ENCODE results near the gene LHFPL2. TPM values are rescaled to one million over a fixed set of nuclear protein-coding genes. Genes with fewer than 3 reads are reported as not detected.

Gene LHFPL2
- total and polyA plus RNA-seq, 10 donors, result 4.8 to 14.6 (median 9.3) TPM

DNA sequence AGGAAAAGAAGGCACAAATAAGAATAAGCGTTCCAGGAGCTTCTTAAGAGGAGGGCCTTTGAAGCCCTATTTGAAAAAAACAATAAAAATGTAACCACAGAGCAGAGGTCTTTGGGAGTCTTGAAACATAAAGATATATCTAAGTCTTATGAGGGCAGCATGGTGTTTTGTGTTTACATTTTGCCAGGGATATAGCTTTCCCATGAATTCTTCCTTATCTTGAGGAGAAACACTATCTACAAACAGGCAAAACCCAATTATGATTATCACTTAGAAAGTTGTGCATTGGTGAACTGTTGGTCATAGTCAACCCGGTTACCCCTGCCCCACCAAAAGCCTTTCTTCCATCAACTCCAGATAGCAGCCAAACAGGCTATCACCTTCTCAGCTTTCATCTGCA is 23.6 kb upstream of the LHFPL2 start:
- H3K4me1 ChIP-seq, result no peaks in the 10 kb centered on the region
- H3K27me3 ChIP-seq (replicated peaks in 1 of 7), result no peaks in the 10 kb centered on the region
- intact Hi-C loops (cut with DNase I; ENCODE audit: low total_unique reads), result no loop called here
- 88 to 98% (median 92%) methylated on average over 2 of the region's 2 CpGs for WGBS, 5 donors
- no peak overlapping the region for H3K4me3 ChIP-seq
- no peaks in the 10 kb centered on the region for H3K9me3 ChIP-seq
- no peak overlapping the region for H3K27ac ChIP-seq
- no peaks in the 10 kb centered on the region for H3K36me3 ChIP-seq
- TF ChIP-seq, protein P1, sequence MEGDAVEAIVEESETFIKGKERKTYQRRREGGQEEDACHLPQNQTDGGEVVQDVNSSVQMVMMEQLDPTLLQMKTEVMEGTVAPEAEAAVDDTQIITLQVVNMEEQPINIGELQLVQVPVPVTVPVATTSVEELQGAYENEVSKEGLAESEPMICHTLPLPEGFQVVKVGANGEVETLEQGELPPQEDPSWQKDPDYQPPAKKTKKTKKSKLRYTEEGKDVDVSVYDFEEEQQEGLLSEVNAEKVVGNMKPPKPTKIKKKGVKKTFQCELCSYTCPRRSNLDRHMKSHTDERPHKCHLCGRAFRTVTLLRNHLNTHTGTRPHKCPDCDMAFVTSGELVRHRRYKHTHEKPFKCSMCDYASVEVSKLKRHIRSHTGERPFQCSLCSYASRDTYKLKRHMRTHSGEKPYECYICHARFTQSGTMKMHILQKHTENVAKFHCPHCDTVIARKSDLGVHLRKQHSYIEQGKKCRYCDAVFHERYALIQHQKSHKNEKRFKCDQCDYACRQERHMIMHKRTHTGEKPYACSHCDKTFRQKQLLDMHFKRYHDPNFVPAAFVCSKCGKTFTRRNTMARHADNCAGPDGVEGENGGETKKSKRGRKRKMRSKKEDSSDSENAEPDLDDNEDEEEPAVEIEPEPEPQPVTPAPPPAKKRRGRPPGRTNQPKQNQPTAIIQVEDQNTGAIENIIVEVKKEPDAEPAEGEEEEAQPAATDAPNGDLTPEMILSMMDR (IDR thresholded peaks at IDR 0.05 in 8 of 11, conservative IDR thresholded peaks at IDR 0.05 in 3 of 11), result no peak
- TF ChIP-seq POLR2AphosphoS5 (IDR thresholded peaks at IDR 0.05) (no peak), POLR2A (IDR thresholded peaks at IDR 0.05) (no peak)
- DNase-seq, result no peak

DNA sequence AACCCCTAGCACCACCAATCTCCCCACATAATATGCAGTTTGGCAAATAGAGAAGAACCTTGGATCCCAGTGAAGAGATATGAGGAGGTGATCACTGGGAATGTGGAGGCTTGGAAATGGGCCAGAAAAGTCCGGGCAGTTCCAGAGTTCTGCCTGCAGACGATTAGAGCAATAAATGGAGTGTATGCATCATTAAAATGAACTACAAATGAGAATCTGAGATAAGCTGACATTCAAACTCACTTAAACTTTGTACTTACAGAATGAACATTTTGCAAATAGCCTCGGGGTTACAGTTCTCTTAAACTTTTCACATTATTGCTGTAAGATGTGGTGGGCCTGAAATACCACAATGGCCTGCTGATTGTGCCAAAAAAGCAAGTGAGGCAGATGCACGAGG is 23.0 kb upstream of the LHFPL2 start:
- DNase-seq, result no peak
- WGBS, 5 donors, result 58 to 70% (median 60%) methylated on average over 4 of the region's 4 CpGs
- TF ChIP-seq, protein P1 (IDR thresholded peaks at IDR 0.05 in 8 of 11, conservative IDR thresholded peaks at IDR 0.05 in 3 of 11), result no peak
- no peak for TF ChIP-seq POLR2AphosphoS5 (IDR thresholded peaks at IDR 0.05)
- TF ChIP-seq POLR2A (IDR thresholded peaks at IDR 0.05), result no peak

DNA sequence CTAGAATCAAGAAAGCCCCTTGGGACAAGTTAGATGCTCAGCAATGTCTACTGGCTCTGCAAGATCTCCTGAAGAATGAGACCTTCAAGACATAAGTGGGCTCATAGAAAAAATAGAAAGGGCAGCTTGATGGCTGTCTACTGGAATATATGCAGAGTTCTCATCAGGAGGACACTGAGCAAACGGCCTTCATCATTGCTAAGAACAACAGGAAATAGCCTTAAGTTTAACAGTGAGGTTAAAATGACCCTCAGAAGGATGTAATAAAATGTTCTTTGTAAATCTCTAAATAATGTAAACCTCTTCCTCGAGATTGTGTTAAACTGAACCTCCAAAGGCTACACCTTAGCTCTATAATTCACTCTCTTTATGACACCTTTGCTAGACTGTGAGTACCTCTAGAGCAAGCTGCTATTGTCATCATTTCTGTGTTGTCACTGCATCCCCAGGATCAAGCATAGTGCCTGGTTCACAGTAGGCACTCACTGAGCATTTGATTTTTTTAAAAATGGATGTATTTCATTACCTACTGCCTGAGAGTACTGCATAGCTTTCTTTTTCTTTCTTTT is 22.2 kb upstream of the LHFPL2 start:
- intact Hi-C loops (cut with DNase I; ENCODE audit: low total_unique reads), result no loop called here
- Histone ChIP-seq H3K36me3 (no peaks in the 10 kb centered on the region), H3K9me3 (no peaks in the 10 kb centered on the region), H3K4me1 (no peaks in the 10 kb centered on the region), H3K4me3 (no peak overlapping the region), H3K27ac (no peak overlapping the region), H3K27me3 (replicated peaks in 1 of 7) (no peaks in the 10 kb centered on the region)
- TF ChIP-seq, protein P1 (IDR thresholded peaks at IDR 0.05 in 8 of 11, conservative IDR thresholded peaks at IDR 0.05 in 3 of 11), result no peak
- no peak for TF ChIP-seq POLR2AphosphoS5 (IDR thresholded peaks at IDR 0.05)
- WGBS, 5 donors, result 35 to 52% (median 46%) methylated on average over 2 of the region's 2 CpGs
- no peak for DNase-seq

More for the DNA sequence above, 23.0 kb upstream of the LHFPL2 start:
- H3K4me3 ChIP-seq, result no peak overlapping the region
- H3K27ac ChIP-seq, result no peak overlapping the region
- no peaks in the 10 kb centered on the region for H3K4me1 ChIP-seq
- no peaks in the 10 kb centered on the region for H3K36me3 ChIP-seq
- H3K27me3 ChIP-seq (replicated peaks in 1 of 7), result no peaks in the 10 kb centered on the region
- no peaks in the 10 kb centered on the region for H3K9me3 ChIP-seq
- intact Hi-C loops (cut with DNase I; ENCODE audit: low total_unique reads), result no loop called here

DNA sequence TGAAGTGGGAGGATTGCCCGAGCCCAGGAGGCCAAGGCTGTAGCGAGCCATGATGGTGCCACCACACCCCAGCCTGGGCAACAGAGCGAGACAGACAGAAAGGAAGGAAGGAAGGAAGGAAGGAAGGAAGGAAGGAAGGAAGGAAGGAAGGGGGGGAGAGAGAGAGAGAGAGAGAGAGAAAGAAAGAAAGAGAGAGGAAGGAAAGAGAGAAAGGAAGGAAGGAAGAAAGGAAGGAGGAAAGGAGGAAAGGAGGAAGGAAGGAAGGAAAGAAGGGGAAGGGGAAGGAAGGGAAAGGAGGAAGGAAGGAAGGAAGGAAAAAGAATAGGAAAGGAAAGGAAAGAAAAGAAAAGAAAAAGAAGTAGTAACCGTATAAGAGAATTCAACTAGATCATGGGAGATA is 20.8 kb upstream of the LHFPL2 start:
- no peak for DNase-seq
- no peaks in the 10 kb centered on the region for H3K9me3 ChIP-seq
- H3K4me1 ChIP-seq, result no peaks in the 10 kb centered on the region
- WGBS, 5 donors, result 68 to 84% (median 80%) methylated on average over 4 of the region's 4 CpGs
- intact Hi-C loops (cut with DNase I; ENCODE audit: low total_unique reads), result no loop called here
- no peaks in the 10 kb centered on the region for H3K36me3 ChIP-seq
- no peak overlapping the region for H3K27ac ChIP-seq
- TF ChIP-seq, protein P1 (IDR thresholded peaks at IDR 0.05 in 8 of 11, conservative IDR thresholded peaks at IDR 0.05 in 3 of 11), result no peak
- TF ChIP-seq POLR2A (IDR thresholded peaks at IDR 0.05), result no peak
- no peak for TF ChIP-seq POLR2AphosphoS5 (IDR thresholded peaks at IDR 0.05)
- H3K27me3 ChIP-seq (replicated peaks in 1 of 7), result no peaks in the 10 kb centered on the region
- no peak overlapping the region for H3K4me3 ChIP-seq

All from spleen (tissue), 11 donors.